Panc1 (cell line): ENCODE results near the gene KIFC3. TPM values are rescaled to one million over a fixed set of nuclear protein-coding genes. Genes with fewer than 3 reads are reported as not detected.

Source experiments
- ATAC-seq: fragments of 200-7000 bp; cut with Tn5 transposase; 2 replicates; pipeline ENCODE4 v1.9.1; 2020; ENCODE audit warnings: mild to moderate bottlenecking, moderate library complexity
- BruUV-seq: library from RNA; stranded (reverse); fragments of 400-500 nt; replicated peaks from 2 replicates; lab custom pipeline; 2021; lab: Mats Ljungman, UMichigan
- CTCF ChIA-PET: fragments of 300-600 bp; sonication (Branson Sonifier 250); formaldehyde crosslinking; loops from one replicate; lab custom pipeline; 2022; ENCODE audit warnings: antibody characterized with exemption; lab: Charles Lee
- POLR2A ChIA-PET: fragments of 300-600 bp; sonication (Branson Sonifier 250); formaldehyde crosslinking; loops from one replicate; lab custom pipeline; 2022; ENCODE audit warnings: antibody characterized with exemption; lab: Charles Lee
- DNase-seq: peaks from one replicate; pipeline ENCODE4 v3.0.0-alpha.2; 2010; ENCODE audit warnings: low read depth, low spot score
- H3K27ac ChIP-seq: 2 replicates; pipeline ENCODE4 v1.5.1; 2011; ENCODE audit warnings: mild to moderate bottlenecking, low read length, inconsistent platforms
- H3K27me3 ChIP-seq: fragments of 200-500 bp; sonication (Bioruptor generic); 2 replicates; pipeline ENCODE4 v1.6.0; 2014; ENCODE audit warnings: low read length, inconsistent platforms; ENCODE audit not compliant: control insufficient read depth, insufficient read depth
- H3K36me3 ChIP-seq: fragments of 200-500 bp; sonication (Bioruptor generic); 2 replicates; pipeline ENCODE4 v1.5.1; 2014; ENCODE audit warnings: inconsistent platforms, mild to moderate bottlenecking, low read length, moderate library complexity; ENCODE audit not compliant: control insufficient read depth, insufficient read depth
- H3K4me1 ChIP-seq: 2 replicates; pipeline ENCODE4 v1.5.1; 2011; ENCODE audit warnings: inconsistent platforms, mild to moderate bottlenecking, low read length, moderate library complexity; ENCODE audit not compliant: control insufficient read depth, insufficient read depth
- H3K4me3 ChIP-seq, 2 experiments: 2 replicates each; pipeline ENCODE4 v1.5.1; 2011 to 2012; ENCODE audit warnings: low read depth in 2 of 2, low read length in 2 of 2, mild to moderate bottlenecking in 2 of 2, inconsistent platforms in 1 of 2, moderate library complexity in 1 of 2
- H3K9me3 ChIP-seq: fragments of 200-500 bp; sonication (Bioruptor generic); 2 replicates; pipeline ENCODE4 v1.5.1; 2014; ENCODE audit warnings: low read depth, mild to moderate bottlenecking, inconsistent platforms, low read length, moderate library complexity; ENCODE audit not compliant: control insufficient read depth, insufficient read depth
- CTCF ChIP-seq: fragments of 450-650 bp; IDR thresholded peaks from 2 replicates; pipeline ENCODE4 v1.5.1; 2017; ENCODE audit warnings: mild to moderate bottlenecking
- POLR2AphosphoS5 ChIP-seq: IDR thresholded peaks from 2 replicates; pipeline ENCODE4 v1.6.1; 2012; ENCODE audit warnings: mild to moderate bottlenecking, low read depth, low read length, moderate library complexity
- SIN3A ChIP-seq: IDR thresholded peaks from 2 replicates; pipeline ENCODE4 v1.6.1; 2012; ENCODE audit warnings: low read depth, mild to moderate bottlenecking, low read length, moderate library complexity, borderline replicate concordance; ENCODE audit not compliant: insufficient read depth
- TCF7L2 ChIP-seq: IDR thresholded peaks from 2 replicates; pipeline ENCODE4 v1.6.1; 2011; ENCODE audit warnings: mild to moderate bottlenecking, low read depth, low read length, inconsistent platforms
- in situ Hi-C: cut with HindIII; loops from 2 replicates; pipeline ENCODE4 v1.10.0; 2016; ENCODE audit warnings: low sequenced_read_pairs, low pct_unique_long_range_greater_than_20kb
- intact Hi-C: fragments of 100-400 bp; cut with micrococcal nuclease; formaldehyde crosslinking; loops from one replicate; pipeline ENCODE4 v1.10.0; 2022; ENCODE audit not compliant: unreplicated experiment
- total RNA-seq: library from RNA; stranded (reverse); gene quantifications from one replicate; pipeline ENCODE4 v1.2.1, GENCODE V29; 2021; ENCODE audit not compliant: unreplicated experiment
- TF ChIP-seq, protein P1 (sequence below), 2 experiments: IDR thresholded peaks; 2 replicates each; pipeline ENCODE4 v1.6.1; 2011 to 2012; ENCODE audit warnings: low read depth in 2 of 2, control low read depth in 1 of 2, low read length in 1 of 2, mild to moderate bottlenecking in 1 of 2, moderate library complexity in 1 of 2; ENCODE audit not compliant: insufficient read depth in 1 of 2

KIFC3 gene
- total RNA-seq, 1 experiment from 2014 or later = 51.5 TPM

- ChIA-PET CTCF (no interaction called here), POLR2A (no interaction called here)
- H3K4me1 ChIP-seq = no peaks in the 10 kb centered on the region
- H3K9me3 ChIP-seq = no peaks in the 10 kb centered on the region
- no peak overlapping the region for H3K4me3 ChIP-seq
- H3K27ac ChIP-seq = no peak overlapping the region
- no peaks in the 10 kb centered on the region for H3K27me3 ChIP-seq
- DNase-seq (no peak), ATAC-seq (no peak)
- in situ Hi-C loops (no loop called here), intact Hi-C loops (no loop called here)
- no TSS peak for BruUV-seq
- H3K36me3 ChIP-seq = no peaks in the 10 kb centered on the region
- no peak for TF ChIP-seq POLR2AphosphoS5
- no peak for TF ChIP-seq CTCF
- no peak for TF ChIP-seq SIN3A
- no peak for TF ChIP-seq TCF7L2
- TF ChIP-seq, protein P1, sequence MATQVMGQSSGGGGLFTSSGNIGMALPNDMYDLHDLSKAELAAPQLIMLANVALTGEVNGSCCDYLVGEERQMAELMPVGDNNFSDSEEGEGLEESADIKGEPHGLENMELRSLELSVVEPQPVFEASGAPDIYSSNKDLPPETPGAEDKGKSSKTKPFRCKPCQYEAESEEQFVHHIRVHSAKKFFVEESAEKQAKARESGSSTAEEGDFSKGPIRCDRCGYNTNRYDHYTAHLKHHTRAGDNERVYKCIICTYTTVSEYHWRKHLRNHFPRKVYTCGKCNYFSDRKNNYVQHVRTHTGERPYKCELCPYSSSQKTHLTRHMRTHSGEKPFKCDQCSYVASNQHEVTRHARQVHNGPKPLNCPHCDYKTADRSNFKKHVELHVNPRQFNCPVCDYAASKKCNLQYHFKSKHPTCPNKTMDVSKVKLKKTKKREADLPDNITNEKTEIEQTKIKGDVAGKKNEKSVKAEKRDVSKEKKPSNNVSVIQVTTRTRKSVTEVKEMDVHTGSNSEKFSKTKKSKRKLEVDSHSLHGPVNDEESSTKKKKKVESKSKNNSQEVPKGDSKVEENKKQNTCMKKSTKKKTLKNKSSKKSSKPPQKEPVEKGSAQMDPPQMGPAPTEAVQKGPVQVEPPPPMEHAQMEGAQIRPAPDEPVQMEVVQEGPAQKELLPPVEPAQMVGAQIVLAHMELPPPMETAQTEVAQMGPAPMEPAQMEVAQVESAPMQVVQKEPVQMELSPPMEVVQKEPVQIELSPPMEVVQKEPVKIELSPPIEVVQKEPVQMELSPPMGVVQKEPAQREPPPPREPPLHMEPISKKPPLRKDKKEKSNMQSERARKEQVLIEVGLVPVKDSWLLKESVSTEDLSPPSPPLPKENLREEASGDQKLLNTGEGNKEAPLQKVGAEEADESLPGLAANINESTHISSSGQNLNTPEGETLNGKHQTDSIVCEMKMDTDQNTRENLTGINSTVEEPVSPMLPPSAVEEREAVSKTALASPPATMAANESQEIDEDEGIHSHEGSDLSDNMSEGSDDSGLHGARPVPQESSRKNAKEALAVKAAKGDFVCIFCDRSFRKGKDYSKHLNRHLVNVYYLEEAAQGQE (IDR thresholded peaks at IDR 0.05; ENCODE audit: insufficient read depth in 1 of 2, low read depth in 2 of 2, low read length in 1 of 2) = no peak
Measured at GRCh38 chr16:57785385-57785784, 16.9 kb downstream of the KIFC3 start.

- ChIA-PET CTCF (interaction anchor here (0.6 kb wide), 1 partner anchor 9 kb away, joined by 15 read pairs; no protein-coding TSS in a partner anchor), POLR2A (no interaction called here)
- Histone ChIP-seq H3K27ac (no peak overlapping the region), H3K4me1 (no peaks in the 10 kb centered on the region), H3K27me3 (no peaks in the 10 kb centered on the region), H3K4me3 (no peak overlapping the region), H3K9me3 (no peaks in the 10 kb centered on the region), H3K36me3 (no peaks in the 10 kb centered on the region)
- ATAC-seq (no peak), DNase-seq (no peak)
- in situ Hi-C loops (no loop called here), intact Hi-C loops (no loop called here)
- TF ChIP-seq SIN3A (no peak), TCF7L2 (no peak), POLR2AphosphoS5 (no peak)
- TF ChIP-seq, protein P1 (IDR thresholded peaks at IDR 0.05; ENCODE audit: insufficient read depth in 1 of 2, low read depth in 2 of 2, low read length in 1 of 2) = no peak
- BruUV-seq = no TSS peak
Measured at GRCh38 chr16:57784334-57784733, 18.0 kb downstream of the KIFC3 start.
